ENCODE measurements around the gene SPRING1. TPM values are rescaled to one million over a fixed set of nuclear protein-coding genes. Genes with fewer than 3 reads are reported as not detected.
"Not testable (repeated sequence)": the region's sequence is repeated elsewhere in the genome, so short reads cannot be mapped to it uniquely, and the experiment has no call there.

Gene SPRING1
- total RNA-seq, 4 donors from 2014 or later: 6.2 to 19.2 (median 16.3) TPM

- Histone ChIP-seq H3K36me3 (no peaks in the 10 kb centered on the region), H3K9me3 (no peaks in the 10 kb centered on the region), H3K4me1 (no peaks in the 10 kb centered on the region), H3K4me3 (no peak overlapping the region), H3K27ac (replicated peaks in 1 of 4) (no peak overlapping the region), H3K27me3 (no peaks in the 10 kb centered on the region)
- intact Hi-C loops (cut with DNase I): no loop called here
- DNase-seq (ENCODE audit: extremely low spot score): no peak
- TF ChIP-seq POLR2A (IDR thresholded peaks at IDR 0.05; ENCODE audit: low read depth) (no peak), EP300 (IDR thresholded peaks at IDR 0.05) (no peak)
- WGBS: 79% methylated on average over 22 of the region's 22 CpGs
Measured at GRCh38 chr12:116759783-116760621, 22.1 kb upstream of the SPRING1 start.

- H3K36me3 ChIP-seq; H3K4me3 ChIP-seq; H3K4me1 ChIP-seq; DNase-seq (ENCODE audit: extremely low spot score); H3K27me3 ChIP-seq; H3K27ac ChIP-seq (replicated peaks in 1 of 4); H3K9me3 ChIP-seq; intact Hi-C loops (cut with DNase I): not testable (repeated sequence)
- 96% methylated on average over 1 of the region's 1 CpG for WGBS
Measured at GRCh38 chr12:116754783-116755182, 16.9 kb upstream of the SPRING1 start.

- 91% methylated on average over 5 of the region's 5 CpGs for WGBS
- H3K27me3 ChIP-seq; DNase-seq (ENCODE audit: extremely low spot score); H3K4me1 ChIP-seq; H3K4me3 ChIP-seq; H3K27ac ChIP-seq (replicated peaks in 1 of 4); H3K9me3 ChIP-seq; intact Hi-C loops (cut with DNase I); H3K36me3 ChIP-seq: not testable (repeated sequence)
Measured at GRCh38 chr12:116754097-116754496, 16.2 kb upstream of the SPRING1 start.

DNA sequence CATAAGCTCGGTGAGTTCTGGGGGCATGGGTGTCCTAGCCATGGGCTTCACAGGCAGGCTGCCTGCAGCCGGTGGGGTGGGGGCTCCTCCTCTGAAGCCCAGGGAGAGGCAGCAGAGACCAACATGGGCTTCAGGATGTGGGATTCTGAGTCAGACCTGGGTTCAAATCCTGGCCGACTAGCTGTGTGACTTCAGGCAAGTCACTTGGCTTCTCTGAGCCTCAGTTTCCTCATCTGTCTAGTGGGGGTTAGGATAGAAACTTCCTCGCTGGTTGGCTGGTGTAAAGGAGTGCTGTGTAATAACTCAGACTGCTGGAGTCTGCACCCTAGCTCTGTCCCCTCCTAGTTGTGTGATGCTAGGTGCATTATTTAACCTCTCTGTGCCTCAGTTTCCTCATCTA lies 12.4 kb upstream of the SPRING1 start:
- H3K4me1 ChIP-seq: no peaks in the 10 kb centered on the region
- no peak overlapping the region for H3K4me3 ChIP-seq
- intact Hi-C loops (cut with DNase I): no loop called here
- H3K9me3 ChIP-seq: no peaks in the 10 kb centered on the region
- 96% methylated on average over 3 of the region's 4 CpGs for WGBS
- H3K27me3 ChIP-seq: no peaks in the 10 kb centered on the region
- TF ChIP-seq POLR2A (IDR thresholded peaks at IDR 0.05; ENCODE audit: low read depth) (no peak), POLR2AphosphoS5 (IDR thresholded peaks at IDR 0.05) (no peak), EP300 (IDR thresholded peaks at IDR 0.05) (no peak)
- TF ChIP-seq, protein P1, sequence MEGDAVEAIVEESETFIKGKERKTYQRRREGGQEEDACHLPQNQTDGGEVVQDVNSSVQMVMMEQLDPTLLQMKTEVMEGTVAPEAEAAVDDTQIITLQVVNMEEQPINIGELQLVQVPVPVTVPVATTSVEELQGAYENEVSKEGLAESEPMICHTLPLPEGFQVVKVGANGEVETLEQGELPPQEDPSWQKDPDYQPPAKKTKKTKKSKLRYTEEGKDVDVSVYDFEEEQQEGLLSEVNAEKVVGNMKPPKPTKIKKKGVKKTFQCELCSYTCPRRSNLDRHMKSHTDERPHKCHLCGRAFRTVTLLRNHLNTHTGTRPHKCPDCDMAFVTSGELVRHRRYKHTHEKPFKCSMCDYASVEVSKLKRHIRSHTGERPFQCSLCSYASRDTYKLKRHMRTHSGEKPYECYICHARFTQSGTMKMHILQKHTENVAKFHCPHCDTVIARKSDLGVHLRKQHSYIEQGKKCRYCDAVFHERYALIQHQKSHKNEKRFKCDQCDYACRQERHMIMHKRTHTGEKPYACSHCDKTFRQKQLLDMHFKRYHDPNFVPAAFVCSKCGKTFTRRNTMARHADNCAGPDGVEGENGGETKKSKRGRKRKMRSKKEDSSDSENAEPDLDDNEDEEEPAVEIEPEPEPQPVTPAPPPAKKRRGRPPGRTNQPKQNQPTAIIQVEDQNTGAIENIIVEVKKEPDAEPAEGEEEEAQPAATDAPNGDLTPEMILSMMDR (IDR thresholded peaks at IDR 0.05): no peak
- H3K27ac ChIP-seq (replicated peaks in 1 of 4): no peak overlapping the region
- no peak for DNase-seq (ENCODE audit: extremely low spot score)
- no peaks in the 10 kb centered on the region for H3K36me3 ChIP-seq

GRCh38 chr12:116749884-116750283 lies 12.0 kb upstream of the SPRING1 start:
- no peaks in the 10 kb centered on the region for H3K27me3 ChIP-seq
- no peak for DNase-seq (ENCODE audit: extremely low spot score)
- no peaks in the 10 kb centered on the region for H3K4me1 ChIP-seq
- no peaks in the 10 kb centered on the region for H3K36me3 ChIP-seq
- intact Hi-C loops (cut with DNase I): no loop called here
- 93% methylated on average over 6 of the region's 26 CpGs for WGBS
- H3K9me3 ChIP-seq: no peaks in the 10 kb centered on the region
- no peak for TF ChIP-seq POLR2A (IDR thresholded peaks at IDR 0.05; ENCODE audit: low read depth)
- TF ChIP-seq, protein P1 (IDR thresholded peaks at IDR 0.05): no peak
- no peak for TF ChIP-seq POLR2AphosphoS5 (IDR thresholded peaks at IDR 0.05)
- TF ChIP-seq EP300 (IDR thresholded peaks at IDR 0.05): no peak
- no peak overlapping the region for H3K27ac ChIP-seq (replicated peaks in 1 of 4)
- H3K4me3 ChIP-seq: no peak overlapping the region

DNA sequence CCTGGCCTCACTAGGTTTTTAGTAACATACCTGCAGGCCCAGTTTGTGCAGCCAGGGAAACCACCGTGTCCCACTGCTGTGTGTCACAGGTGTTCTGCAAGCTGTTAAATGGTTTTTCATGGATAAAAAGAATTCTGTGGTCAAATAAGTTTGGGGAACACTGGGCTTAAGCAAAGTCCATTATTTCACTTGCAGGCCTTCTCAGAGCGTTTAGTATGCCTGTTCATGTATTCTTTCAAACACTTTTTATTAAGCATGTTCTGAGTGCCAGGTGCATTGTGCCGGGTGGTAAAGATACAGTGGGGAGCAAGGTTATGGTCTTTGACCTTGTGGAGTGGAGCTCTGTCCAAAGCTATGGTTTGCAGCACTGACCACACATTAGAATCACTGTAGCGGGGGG lies 7.7 kb upstream of the SPRING1 start:
- Histone ChIP-seq H3K4me1 (no peaks in the 10 kb centered on the region), H3K27ac (replicated peaks in 1 of 4) (no peak overlapping the region), H3K4me3 (no peak overlapping the region), H3K27me3 (no peaks in the 10 kb centered on the region), H3K9me3 (no peaks in the 10 kb centered on the region), H3K36me3 (no peaks in the 10 kb centered on the region)
- DNase-seq (ENCODE audit: extremely low spot score): no peak
- intact Hi-C loops (cut with DNase I): no loop called here
- 97% methylated on average over 4 of the region's 4 CpGs for WGBS
- TF ChIP-seq POLR2AphosphoS5 (IDR thresholded peaks at IDR 0.05): no peak

GRCh38 chr12:116744766-116745165 lies 6.9 kb upstream of the SPRING1 start:
- Histone ChIP-seq H3K4me1 (no peaks in the 10 kb centered on the region), H3K27ac (replicated peaks in 1 of 4) (no peak overlapping the region), H3K9me3 (no peaks in the 10 kb centered on the region), H3K4me3 (no peak overlapping the region), H3K27me3 (no peaks in the 10 kb centered on the region), H3K36me3 (no peaks in the 10 kb centered on the region)
- no peak for DNase-seq (ENCODE audit: extremely low spot score)
- TF ChIP-seq EP300 (IDR thresholded peaks at IDR 0.05) (no peak), POLR2AphosphoS5 (IDR thresholded peaks at IDR 0.05) (no peak), POLR2A (IDR thresholded peaks at IDR 0.05; ENCODE audit: low read depth) (no peak)
- TF ChIP-seq, protein P1 (IDR thresholded peaks at IDR 0.05): no peak
- intact Hi-C loops (cut with DNase I): no loop called here
- 48% methylated on average over 3 of the region's 3 CpGs for WGBS

GRCh38 chr12:116742787-116743186 lies 4.9 kb upstream of the SPRING1 start:
- H3K4me3 ChIP-seq; H3K27me3 ChIP-seq; H3K4me1 ChIP-seq; H3K36me3 ChIP-seq; intact Hi-C loops (cut with DNase I); H3K9me3 ChIP-seq; H3K27ac ChIP-seq (replicated peaks in 1 of 4); DNase-seq (ENCODE audit: extremely low spot score): not testable (repeated sequence)
- 63% methylated on average over 2 of the region's 2 CpGs for WGBS

Data from esophagus muscularis mucosa (tissue), 4 donors.